Natural killer cell (primary cell): ENCODE results near the gene SLC22A24. TPM values are rescaled to one million over a fixed set of nuclear protein-coding genes. Genes with fewer than 3 reads are reported as not detected.
"Not testable (repeated sequence)": the region's sequence is repeated elsewhere in the genome, so short reads cannot be mapped to it uniquely, and the experiment has no call there.

Experiments
- ATAC-seq, 3 donors: fragments of 150-1000 bp in 2 of 3; fragments of 200-7000 bp in 1 of 3; cut with Tn5 transposase; 1 replicate in 1 of 3; 2 replicates in 2 of 3; pipeline ENCODE4 v1.10.0; 2021; ENCODE audit warnings: mild to moderate bottlenecking in 2 of 3, moderate library complexity in 2 of 3
- DNase-seq, 2 donors: peaks; one replicate each; pipeline versions ENCODE4 v3.0.0 to v3.0.0-alpha.2; 2013 to 2021; ENCODE audit warnings: mixed read lengths in 1 of 2
- H3K27ac ChIP-seq: one replicate; pipeline ENCODE4 v1.5.1; 2013; ENCODE audit warnings: mild to moderate bottlenecking, low read length
- H3K27me3 ChIP-seq: one replicate; pipeline ENCODE4 v1.6.1; 2013; ENCODE audit warnings: low read length; ENCODE audit not compliant: control insufficient read depth, insufficient read depth
- H3K36me3 ChIP-seq: one replicate; pipeline ENCODE4 v1.6.1; 2013; ENCODE audit warnings: low read length; ENCODE audit not compliant: control insufficient read depth, insufficient read depth
- H3K4me1 ChIP-seq: one replicate; pipeline ENCODE4 v1.6.1; 2013; ENCODE audit warnings: low read length; ENCODE audit not compliant: control insufficient read depth, insufficient read depth
- H3K4me3 ChIP-seq: one replicate; pipeline ENCODE4 v1.5.1; 2013; ENCODE audit warnings: low read length
- H3K9me3 ChIP-seq: one replicate; pipeline ENCODE4 v1.6.1; 2013; ENCODE audit warnings: low read length; ENCODE audit not compliant: control insufficient read depth, insufficient read depth
- H3K27ac Mint-ChIP-seq, 2 donors: one replicate each; pipeline ENCODE4 v1.8.0; 2022; ENCODE audit warnings: mild to moderate bottlenecking in 2 of 2, mixed read lengths in 2 of 2, moderate library complexity in 1 of 2
- H3K27me3 Mint-ChIP-seq, 2 donors: one replicate each; pipeline ENCODE4 v1.8.0; 2022; ENCODE audit warnings: low read depth in 2 of 2, mixed read lengths in 2 of 2
- H3K36me3 Mint-ChIP-seq: one replicate; pipeline ENCODE4 v1.8.0; 2022; ENCODE audit warnings: mixed read lengths
- H3K4me1 Mint-ChIP-seq, 2 donors: one replicate each; pipeline ENCODE4 v1.8.0; 2022; ENCODE audit warnings: mixed read lengths in 2 of 2
- H3K4me3 Mint-ChIP-seq: one replicate; pipeline ENCODE4 v1.8.0; 2022; ENCODE audit warnings: mild to moderate bottlenecking, moderate library complexity, mixed read lengths
- H3K9me3 Mint-ChIP-seq, 2 donors: one replicate each; pipeline ENCODE4 v1.8.0; 2022; ENCODE audit warnings: mixed read lengths in 2 of 2
- CTCF ChIP-seq: fragments of 200-600 bp; IDR thresholded peaks from one replicate; pipeline ENCODE4 v1.8.0; 2022; ENCODE audit warnings: antibody characterized with exemption
- WGBS: methylation state at CpG from one replicate; pipeline ENCODE4 v1.1.7; 2013; ENCODE audit warnings: missing lambda C conversion rate; ENCODE audit not compliant: insufficient coverage; 5-methylcytosine and 5-hydroxymethylcytosine counted together
- intact Hi-C: fragments of 100-400 bp; cut with micrococcal nuclease; formaldehyde crosslinking; loops from one replicate; pipeline ENCODE4 v1.14.2; 2022
- total RNA-seq, 4 donors: library from RNA; stranded (reverse); fragments of 120-200 nt in 1 of 4; gene quantifications; one replicate each; pipeline versions ENCODE4 v1.2.3 to v1.2.4, GENCODE V29; 2013 to 2022

SLC22A24 gene
- total RNA-seq, 3 donors from 2014 or later (not counting 1 experiment from before 2014, with no cell fraction given), result not detected

- Histone ChIP-seq H3K4me3 (no peak overlapping the region), H3K36me3 (no peaks in the 10 kb centered on the region), H3K27me3 (no peaks in the 10 kb centered on the region), H3K27ac (no peak overlapping the region), H3K4me1 (no peaks in the 10 kb centered on the region), H3K9me3 (no peaks in the 10 kb centered on the region)
- DNase-seq, result no peak
- Mint-ChIP-seq H3K4me3 (no peak overlapping the region), H3K9me3 (no peaks in the 10 kb centered on the region), H3K27ac (no peak overlapping the region), H3K27me3 (peaks cover 32 to 41% of the 10 kb centered on the region in 2 donors), H3K36me3 (no peaks in the 10 kb centered on the region), H3K4me1 (no peaks in the 10 kb centered on the region)
- WGBS, result 79% methylated on average over 7 of the region's 7 CpGs
- ATAC-seq, result no peak
- TF ChIP-seq CTCF, result no peak
- intact Hi-C loops, result no loop called here
Measured at GRCh38 chr11:63132985-63133775, 10.8 kb downstream of the SLC22A24 start.

DNA sequence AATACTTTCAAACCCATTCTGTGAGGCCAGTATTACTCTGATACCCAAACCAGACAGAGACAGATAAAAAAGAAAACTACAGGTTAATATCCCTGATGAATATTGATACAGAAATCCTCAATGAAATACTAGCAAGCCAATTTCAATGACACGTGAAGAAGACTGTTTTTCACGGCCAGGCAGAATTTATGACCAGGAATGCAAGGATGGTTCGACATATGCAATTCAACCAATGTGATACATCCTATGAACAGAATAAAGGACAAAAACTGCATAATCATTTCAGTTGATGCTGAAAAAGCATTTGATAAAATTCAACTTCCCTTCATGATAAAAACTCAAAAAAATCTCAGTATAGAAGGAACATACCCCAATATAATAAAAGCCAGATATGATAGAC, 44.5 kb downstream of the SLC22A24 start:
- H3K27me3 ChIP-seq, result peaks cover 8% of the 10 kb centered on the region
- H3K36me3 ChIP-seq, result no peaks in the 10 kb centered on the region
- Mint-ChIP-seq H3K27me3 (peaks cover 7 to 24% of the 10 kb centered on the region in 2 donors), H3K9me3 (peaks cover 3 to 7% of the 10 kb centered on the region in 2 donors), H3K4me1 (no peaks in the 10 kb centered on the region), H3K36me3 (peaks cover 17% of the 10 kb centered on the region), H3K4me3 (no peak overlapping the region), H3K27ac (no peak overlapping the region)
- intact Hi-C loops, result no loop called here
- TF ChIP-seq CTCF, result no peak
- H3K27ac ChIP-seq, result no peak overlapping the region
- H3K9me3 ChIP-seq, result peaks cover 4% of the 10 kb centered on the region
- WGBS, result 53% methylated on average over 3 of the region's 3 CpGs
- H3K4me3 ChIP-seq, result no peak overlapping the region
- no peak for DNase-seq
- ATAC-seq, result no peak
- H3K4me1 ChIP-seq, result no peaks in the 10 kb centered on the region

DNA sequence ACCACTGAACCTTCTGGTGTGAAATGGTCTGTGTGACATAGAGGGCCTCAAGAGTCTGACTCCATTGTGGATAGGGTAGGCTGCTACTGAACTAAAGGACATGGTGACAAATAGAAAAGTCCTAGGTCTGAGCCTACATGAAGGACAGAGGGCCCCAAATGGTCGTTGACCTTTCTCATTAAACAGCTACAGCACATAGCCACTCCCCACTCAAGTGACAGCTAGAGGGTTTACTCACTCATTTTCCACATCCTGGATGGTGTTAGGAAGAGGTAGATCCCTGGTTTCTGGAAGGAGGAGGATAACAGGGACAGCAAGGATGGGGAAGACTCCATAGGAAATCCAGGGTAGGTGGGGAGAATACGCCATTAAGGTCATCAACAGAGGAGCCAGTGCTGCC, 63.3 kb downstream of the SLC22A24 start:
- Mint-ChIP-seq H3K27ac (no peak overlapping the region), H3K9me3 (no peaks in the 10 kb centered on the region), H3K4me3 (no peak overlapping the region), H3K27me3 (peaks cover 26 to 55% of the 10 kb centered on the region in 2 donors), H3K4me1 (no peaks in the 10 kb centered on the region), H3K36me3 (no peaks in the 10 kb centered on the region)
- no peaks in the 10 kb centered on the region for H3K9me3 ChIP-seq
- H3K4me3 ChIP-seq, result no peak overlapping the region
- H3K27me3 ChIP-seq, result peaks cover 4% of the 10 kb centered on the region
- intact Hi-C loops, result no loop called here
- H3K27ac ChIP-seq, result no peak overlapping the region
- DNase-seq (no peak), ATAC-seq (no peak)
- no peaks in the 10 kb centered on the region for H3K36me3 ChIP-seq
- no peaks in the 10 kb centered on the region for H3K4me1 ChIP-seq
- TF ChIP-seq CTCF, result no peak
- 73% methylated on average over 2 of the region's 2 CpGs for WGBS

- peaks cover 22 to 43% of the 10 kb centered on the region in 2 donors for H3K27me3 Mint-ChIP-seq
- WGBS, result 60% methylated on average over 1 of the region's 1 CpG
- H3K36me3 Mint-ChIP-seq, ATAC-seq, H3K4me1 ChIP-seq, intact Hi-C loops, H3K4me1 Mint-ChIP-seq, H3K4me3 ChIP-seq, H3K27ac Mint-ChIP-seq, H3K9me3 Mint-ChIP-seq, H3K27ac ChIP-seq, H3K9me3 ChIP-seq, DNase-seq, H3K4me3 Mint-ChIP-seq, H3K27me3 ChIP-seq, H3K36me3 ChIP-seq: not testable (repeated sequence)
Measured at GRCh38 chr11:63046203-63046602, 97.8 kb downstream of the SLC22A24 start.
